Testis (tissue), 2 donors: ENCODE data around the gene ARID3A.

Experiments used
- CTCF ChIP-seq, 3 experiments: fragments of 450-650 bp in 2 of 3; fragments of 200-600 bp in 1 of 3; sonication (generic) in 1 of 3; IDR thresholded peaks; one replicate each; pipeline ENCODE4 v1.5.1; 2016 to 2019; ENCODE audit warnings: antibody characterized with exemption in 3 of 3, mild to moderate bottlenecking in 2 of 3, moderate library complexity in 1 of 3
- POLR2A ChIP-seq: fragments of 450-650 bp; IDR thresholded peaks from one replicate; pipeline ENCODE4 v1.6.1; 2017; ENCODE audit warnings: antibody characterized with exemption, mild to moderate bottlenecking, moderate library complexity

DNA sequence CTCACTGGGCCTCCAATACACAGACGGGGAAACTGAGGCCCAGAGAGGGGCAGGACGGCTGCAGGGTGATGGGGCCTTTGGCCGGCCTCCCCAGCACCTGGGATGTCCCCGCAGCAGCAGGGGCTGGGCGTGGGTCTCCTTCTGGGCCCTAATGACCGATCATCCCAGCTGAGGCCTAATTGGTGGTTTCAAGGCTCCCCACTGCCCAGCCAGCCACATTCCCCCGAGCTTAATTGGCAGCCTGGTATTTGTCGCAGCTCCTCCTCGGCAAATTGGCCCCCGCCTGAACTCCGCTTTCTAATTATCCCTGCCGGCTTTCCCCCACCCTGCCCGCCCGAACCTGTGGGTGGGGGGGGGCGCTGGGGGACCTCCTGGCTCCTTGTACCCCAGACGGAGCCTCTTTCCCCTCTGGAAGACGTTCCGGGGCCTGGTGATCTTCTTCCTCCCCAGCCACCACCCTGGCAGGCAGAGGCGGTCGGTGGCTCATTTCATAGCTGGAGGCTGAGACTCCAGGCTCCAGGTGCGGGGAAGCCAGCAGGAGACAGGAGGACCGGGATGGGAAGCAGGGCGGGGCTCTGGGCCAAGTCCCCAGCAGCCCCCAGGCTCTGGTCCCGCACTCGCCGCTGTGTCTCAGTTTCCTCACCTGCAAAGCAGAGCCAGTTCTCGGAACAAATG lies 31.1 kb downstream of the ARID3A start:
- TF ChIP-seq POLR2A, result no peak
- no peak for TF ChIP-seq CTCF (IDR thresholded peaks at IDR 0.05)
